NCI-H345 treated with DMSO at 0.1 percent for 48 hours (cell line): Measurements from ENCODE around the gene LIPA.
"Not testable (repeated sequence)": the region's sequence is repeated elsewhere in the genome, so short reads cannot be mapped to it uniquely, and the experiment has no call there.

Experiments
- DNase-seq: peaks from one replicate; lab custom pipeline; 2025; ENCODE audit not compliant: unreplicated experiment; lab: John Stamatoyannopoulos, UW

LIPA gene

DNA sequence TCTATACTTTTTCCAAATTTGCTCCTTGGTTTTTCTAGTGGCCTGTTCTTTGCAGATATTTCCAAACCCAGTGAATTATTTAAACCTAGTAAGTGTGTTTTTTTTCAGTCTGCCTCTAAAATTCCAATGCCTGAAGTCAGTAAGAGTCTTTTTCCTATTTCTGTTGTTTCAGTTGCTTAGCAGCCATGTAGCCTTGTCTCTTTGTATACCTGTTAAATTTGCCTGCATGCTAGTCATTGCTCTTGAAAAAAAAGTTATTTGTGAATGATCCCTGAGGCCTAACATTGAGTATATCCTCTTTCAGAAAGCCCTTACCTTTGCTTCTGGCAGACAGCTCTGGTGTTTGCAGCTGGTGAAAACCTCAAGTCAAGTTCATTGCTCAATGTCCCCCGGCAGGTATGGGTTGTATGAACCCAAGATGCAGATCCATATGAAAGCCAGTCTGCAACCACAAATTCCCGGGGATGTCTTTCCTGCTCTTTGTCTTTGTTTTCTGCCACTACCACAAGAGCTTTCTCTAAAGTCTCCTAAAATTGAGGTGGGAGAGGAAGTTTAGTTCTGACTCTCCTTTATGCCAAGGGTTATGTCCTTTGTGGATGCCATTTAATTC, 80.2 kb downstream of the LIPA start:
- DNase-seq: no peak

DNA sequence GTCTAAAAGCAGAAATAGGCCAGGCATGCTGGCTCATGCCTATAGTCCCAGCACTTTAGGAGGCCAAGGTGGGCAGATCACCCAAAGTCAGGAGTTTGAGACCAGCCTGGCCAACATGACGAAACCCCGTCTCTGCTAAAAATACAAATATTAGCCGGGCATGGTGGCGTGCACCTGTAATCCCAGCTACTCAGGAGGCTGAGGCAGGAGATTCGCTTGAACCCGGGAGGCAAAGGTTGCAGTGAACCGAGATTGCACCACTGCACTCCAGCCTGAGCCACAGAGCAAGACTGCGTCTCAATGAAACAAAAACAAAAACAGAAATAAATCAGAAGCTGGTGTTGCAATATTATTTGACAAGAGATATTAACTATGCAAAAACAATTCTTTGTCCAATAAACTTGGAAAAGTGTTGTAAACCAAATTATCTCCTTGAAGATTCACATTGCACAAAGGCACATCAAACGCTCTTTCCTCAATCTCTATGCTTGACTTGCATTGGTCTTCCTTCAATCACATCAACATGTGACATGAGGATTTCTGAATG, 83.1 kb downstream of the LIPA start:
- DNase-seq: not testable (repeated sequence)

DNA sequence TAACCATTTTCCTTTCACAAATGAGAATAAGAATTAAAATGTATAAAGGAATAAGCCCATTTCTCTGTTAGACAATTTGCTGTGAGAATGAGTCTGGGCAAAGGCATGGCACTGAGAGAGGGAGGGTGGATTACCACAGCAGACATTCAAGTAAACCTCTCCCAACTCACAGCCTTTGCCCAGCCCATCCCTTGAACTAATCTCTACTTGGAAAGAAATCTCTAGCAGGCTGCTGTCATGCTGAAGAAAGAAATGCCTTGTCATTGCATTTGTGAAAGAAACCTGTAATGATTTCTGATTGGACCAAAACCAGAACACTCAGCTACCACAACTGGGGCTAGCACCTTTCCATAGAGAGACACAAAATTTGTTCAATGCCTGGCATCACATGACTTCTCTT, 83.7 kb downstream of the LIPA start:
- no peak for DNase-seq

DNA sequence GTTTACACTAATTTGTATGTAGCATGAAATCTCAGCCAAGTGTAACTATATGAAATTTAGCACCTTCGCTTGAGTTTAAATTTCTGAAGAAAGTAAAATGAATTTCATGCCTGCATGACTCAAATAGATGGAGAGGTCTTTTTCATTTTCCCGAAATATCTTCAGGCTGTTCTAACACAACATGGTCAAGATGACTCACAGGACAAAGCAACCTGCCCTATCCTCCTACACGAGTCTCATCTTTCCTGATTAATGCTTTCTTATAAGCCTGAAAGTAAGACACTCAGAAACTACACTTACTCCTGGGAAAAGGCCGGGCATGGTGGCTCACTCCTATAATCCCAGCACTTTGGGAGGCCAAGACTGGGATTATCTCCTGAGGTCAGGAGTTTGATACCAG, 85.7 kb downstream of the LIPA start:
- no peak for DNase-seq

DNA sequence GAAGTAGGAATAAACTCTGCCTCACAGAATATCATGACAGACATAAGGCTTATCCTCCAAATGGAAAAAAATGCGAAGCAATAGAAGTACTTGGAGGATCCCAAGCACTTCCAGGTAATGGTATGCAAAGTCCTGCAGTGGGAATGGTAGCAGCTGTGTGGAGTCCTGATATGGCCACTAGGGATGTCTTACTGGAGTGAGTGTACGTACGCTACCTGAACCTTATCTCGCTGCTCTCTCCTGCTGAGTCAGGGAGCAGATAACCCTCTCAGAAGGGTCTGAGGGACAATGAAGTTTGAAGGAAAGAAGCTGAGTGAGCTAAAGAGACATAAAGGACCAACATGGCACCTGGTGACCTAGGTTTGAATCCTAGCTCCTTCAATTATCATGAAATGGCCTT, 86.7 kb downstream of the LIPA start:
- DNase-seq: no peak

DNA sequence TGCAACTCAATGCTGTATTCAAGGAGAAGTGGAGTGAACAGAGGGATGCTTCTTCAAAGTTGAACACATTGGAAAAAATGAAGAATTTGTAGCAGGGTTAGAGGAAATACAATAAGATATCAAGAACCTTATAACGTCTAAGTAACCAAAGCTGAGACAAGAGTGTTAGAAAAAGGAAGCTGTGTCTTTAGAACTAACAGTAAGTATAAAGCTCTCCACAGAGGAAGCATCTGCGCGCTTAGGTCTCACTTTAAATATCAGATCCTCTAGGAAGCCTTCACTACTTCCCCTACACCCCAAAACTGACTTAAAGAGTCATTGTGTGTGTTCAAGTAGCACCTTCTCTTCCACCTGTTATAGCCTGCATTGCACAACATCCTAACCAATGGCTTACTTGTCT, 87.5 kb downstream of the LIPA start:
- no peak for DNase-seq
